ENCODE measurements around the gene FYTTD1. TPM values are rescaled to one million over a fixed set of nuclear protein-coding genes. Genes with fewer than 3 reads are reported as not detected.

Gene FYTTD1
- total and polyA plus RNA-seq, 4 donors = 12.1 to 90.2 (median 29.2) TPM

DNA sequence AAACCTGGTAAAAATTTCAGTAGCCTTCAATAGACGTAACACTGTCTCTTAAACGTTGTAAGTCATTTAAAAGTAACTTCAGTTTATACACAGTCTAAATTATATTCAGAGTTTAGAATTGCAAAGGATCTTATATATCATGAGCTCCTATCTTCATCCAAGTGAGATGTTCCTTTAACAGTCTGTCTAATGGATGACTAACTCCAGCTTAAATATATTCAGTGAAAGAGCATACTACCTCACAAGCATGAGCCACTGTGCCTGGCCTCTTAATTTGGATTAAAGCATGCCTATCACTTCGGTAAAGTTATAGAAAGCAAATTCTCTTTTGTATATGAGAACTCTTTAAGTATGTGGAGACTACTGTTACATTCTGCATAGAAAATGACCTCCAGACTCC is 7.0 kb downstream of the FYTTD1 start:
- no peaks in the 10 kb centered on the region for H3K27me3 ChIP-seq (ENCODE audit: control insufficient read depth in 3 of 3, insufficient read depth in 3 of 3, low read length in 2 of 3)
- no peak overlapping the region for H3K4me3 ChIP-seq
- H3K27ac ChIP-seq (ENCODE audit: low read depth in 1 of 2, low read length in 1 of 2) = no peak overlapping the region
- TF ChIP-seq, protein P1, sequence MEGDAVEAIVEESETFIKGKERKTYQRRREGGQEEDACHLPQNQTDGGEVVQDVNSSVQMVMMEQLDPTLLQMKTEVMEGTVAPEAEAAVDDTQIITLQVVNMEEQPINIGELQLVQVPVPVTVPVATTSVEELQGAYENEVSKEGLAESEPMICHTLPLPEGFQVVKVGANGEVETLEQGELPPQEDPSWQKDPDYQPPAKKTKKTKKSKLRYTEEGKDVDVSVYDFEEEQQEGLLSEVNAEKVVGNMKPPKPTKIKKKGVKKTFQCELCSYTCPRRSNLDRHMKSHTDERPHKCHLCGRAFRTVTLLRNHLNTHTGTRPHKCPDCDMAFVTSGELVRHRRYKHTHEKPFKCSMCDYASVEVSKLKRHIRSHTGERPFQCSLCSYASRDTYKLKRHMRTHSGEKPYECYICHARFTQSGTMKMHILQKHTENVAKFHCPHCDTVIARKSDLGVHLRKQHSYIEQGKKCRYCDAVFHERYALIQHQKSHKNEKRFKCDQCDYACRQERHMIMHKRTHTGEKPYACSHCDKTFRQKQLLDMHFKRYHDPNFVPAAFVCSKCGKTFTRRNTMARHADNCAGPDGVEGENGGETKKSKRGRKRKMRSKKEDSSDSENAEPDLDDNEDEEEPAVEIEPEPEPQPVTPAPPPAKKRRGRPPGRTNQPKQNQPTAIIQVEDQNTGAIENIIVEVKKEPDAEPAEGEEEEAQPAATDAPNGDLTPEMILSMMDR (IDR thresholded peaks at IDR 0.05; ENCODE audit: control extremely low read depth, extremely low read depth) = no peak
- peaks cover 2 to 23% (median 15%) of the 10 kb centered on the region in 4 donors for H3K36me3 ChIP-seq (ENCODE audit: control insufficient read depth in 4 of 4, insufficient read depth in 4 of 4, low read length in 4 of 4)
- WGBS, 2 donors = 78 to 85% methylated on average over 3 of the region's 3 CpGs
- peaks cover 0 to 25% (median 3%) of the 10 kb centered on the region in 5 donors for H3K4me1 ChIP-seq (ENCODE audit: control insufficient read depth in 5 of 5, insufficient read depth in 5 of 5, low read length in 5 of 5)
- H3K9ac ChIP-seq (ENCODE audit: insufficient read depth in 1 of 2, low read length in 2 of 2) = no peak overlapping the region
- ATAC-seq (ENCODE audit: insufficient read depth, low FRiP score) (no peak), DNase-seq (no peak)
- no peaks in the 10 kb centered on the region for H3K9me3 ChIP-seq (ENCODE audit: control insufficient read depth in 4 of 4, insufficient read depth in 3 of 4, low read length in 3 of 4)

DNA sequence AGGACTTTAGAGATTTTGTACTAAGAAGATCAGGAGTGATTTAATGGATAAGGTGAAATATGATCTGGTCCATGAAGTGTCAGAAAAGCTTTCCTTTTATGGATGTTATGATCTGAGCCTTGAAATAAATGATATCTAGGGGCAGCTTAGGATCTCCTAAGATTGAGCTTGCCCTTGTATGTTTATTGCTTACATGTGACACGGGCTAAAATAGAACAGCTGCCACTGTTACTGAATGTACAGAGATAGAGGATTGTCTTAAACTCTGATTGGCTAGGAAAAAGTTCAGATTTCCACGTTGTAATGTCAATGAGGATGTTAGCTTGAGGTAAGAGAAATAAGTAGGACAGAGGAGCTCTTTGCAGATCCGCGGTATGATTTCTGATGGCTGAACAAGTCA is 8.8 kb downstream of the FYTTD1 start:
- H3K4me1 ChIP-seq (ENCODE audit: control insufficient read depth in 5 of 5, insufficient read depth in 5 of 5, low read length in 5 of 5) = peaks cover 0 to 16% (median 0%) of the 10 kb centered on the region in 5 donors
- DNase-seq (no peak), ATAC-seq (ENCODE audit: insufficient read depth, low FRiP score) (no peak)
- no peak overlapping the region for H3K4me3 ChIP-seq
- no peaks in the 10 kb centered on the region for H3K9me3 ChIP-seq (ENCODE audit: control insufficient read depth in 4 of 4, insufficient read depth in 3 of 4, low read length in 3 of 4)
- 95 to 96% methylated on average over 4 of the region's 4 CpGs for WGBS, 2 donors
- TF ChIP-seq, protein P1 (IDR thresholded peaks at IDR 0.05; ENCODE audit: control extremely low read depth, extremely low read depth) = no peak
- no peak overlapping the region for H3K27ac ChIP-seq (ENCODE audit: low read depth in 1 of 2, low read length in 1 of 2)
- H3K27me3 ChIP-seq (ENCODE audit: control insufficient read depth in 3 of 3, insufficient read depth in 3 of 3, low read length in 2 of 3) = no peaks in the 10 kb centered on the region
- H3K9ac ChIP-seq (ENCODE audit: insufficient read depth in 1 of 2, low read length in 2 of 2) = no peak overlapping the region
- peaks cover 4 to 24% (median 19%) of the 10 kb centered on the region in 4 donors for H3K36me3 ChIP-seq (ENCODE audit: control insufficient read depth in 4 of 4, insufficient read depth in 4 of 4, low read length in 4 of 4)

DNA sequence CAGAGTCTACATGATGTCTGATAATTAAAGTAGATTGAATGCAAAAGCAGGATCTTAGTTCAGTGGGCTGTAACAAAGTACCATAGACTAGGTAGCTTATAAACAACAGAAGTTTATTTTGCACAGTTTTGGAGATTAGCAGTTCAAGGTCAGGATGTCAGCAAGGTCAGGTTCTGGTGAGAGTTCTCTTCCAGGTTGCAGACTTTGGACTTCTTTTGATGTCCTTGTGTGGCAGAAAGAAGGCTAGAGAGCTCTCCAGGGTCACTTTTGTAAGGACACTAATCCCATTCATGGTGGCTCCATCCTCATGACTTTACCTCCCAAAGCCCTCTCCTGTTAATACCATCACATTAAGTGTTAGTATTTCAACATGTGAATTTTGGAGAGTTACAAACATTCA is 12.1 kb downstream of the FYTTD1 start:
- H3K27me3 ChIP-seq (ENCODE audit: control insufficient read depth in 3 of 3, insufficient read depth in 3 of 3, low read length in 2 of 3) = no peaks in the 10 kb centered on the region
- TF ChIP-seq, protein P1 (IDR thresholded peaks at IDR 0.05; ENCODE audit: control extremely low read depth, extremely low read depth) = no peak
- ATAC-seq (ENCODE audit: insufficient read depth, low FRiP score) (no peak), DNase-seq (no peak)
- no peaks in the 10 kb centered on the region for H3K9me3 ChIP-seq (ENCODE audit: control insufficient read depth in 4 of 4, insufficient read depth in 3 of 4, low read length in 3 of 4)
- H3K27ac ChIP-seq (ENCODE audit: low read depth in 1 of 2, low read length in 1 of 2) = no peak overlapping the region
- peaks cover 0 to 7% (median 0%) of the 10 kb centered on the region in 5 donors for H3K4me1 ChIP-seq (ENCODE audit: control insufficient read depth in 5 of 5, insufficient read depth in 5 of 5, low read length in 5 of 5)
- no peak overlapping the region for H3K9ac ChIP-seq (ENCODE audit: insufficient read depth in 1 of 2, low read length in 2 of 2)
- peaks cover 11 to 30% (median 21%) of the 10 kb centered on the region in 4 donors for H3K36me3 ChIP-seq (ENCODE audit: control insufficient read depth in 4 of 4, insufficient read depth in 4 of 4, low read length in 4 of 4)
- no peak overlapping the region for H3K4me3 ChIP-seq

DNA sequence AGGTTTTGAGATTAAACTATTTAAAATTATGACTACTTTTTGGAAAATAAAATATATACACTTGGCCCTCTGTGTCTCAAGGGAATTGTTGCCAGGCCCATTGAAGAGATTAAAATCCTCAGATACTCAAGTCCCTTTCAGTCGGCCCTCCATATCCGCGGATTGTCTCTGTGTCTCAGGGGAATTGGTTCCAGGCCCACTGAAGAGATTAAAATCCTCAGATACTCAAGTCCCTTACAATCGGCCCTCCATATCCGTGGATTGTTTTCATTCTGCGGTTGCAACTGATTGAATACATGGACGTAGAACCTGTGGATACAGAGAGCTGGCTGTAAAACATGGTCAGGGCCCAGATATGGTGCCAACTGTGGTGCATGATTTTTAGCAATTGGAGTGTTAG is 25.6 kb downstream of the FYTTD1 start:
- no peak overlapping the region for H3K27ac ChIP-seq (ENCODE audit: low read depth in 1 of 2, low read length in 1 of 2)
- TF ChIP-seq, protein P1 (IDR thresholded peaks at IDR 0.05; ENCODE audit: control extremely low read depth, extremely low read depth) = no peak
- no peaks in the 10 kb centered on the region for H3K27me3 ChIP-seq (ENCODE audit: control insufficient read depth in 3 of 3, insufficient read depth in 3 of 3, low read length in 2 of 3)
- DNase-seq = no peak
- H3K36me3 ChIP-seq (ENCODE audit: control insufficient read depth in 4 of 4, insufficient read depth in 4 of 4, low read length in 4 of 4) = peaks cover 31 to 56% (median 38%) of the 10 kb centered on the region in 4 donors
- H3K4me1 ChIP-seq (ENCODE audit: control insufficient read depth in 5 of 5, insufficient read depth in 5 of 5, low read length in 5 of 5) = no peaks in the 10 kb centered on the region
- H3K9me3 ChIP-seq (ENCODE audit: control insufficient read depth in 4 of 4, insufficient read depth in 3 of 4, low read length in 3 of 4) = peaks cover 0 to 5% (median 0%) of the 10 kb centered on the region in 4 donors
- H3K4me3 ChIP-seq = no peak overlapping the region
- H3K9ac ChIP-seq (ENCODE audit: insufficient read depth in 1 of 2, low read length in 2 of 2) = no peak overlapping the region
- WGBS, 2 donors = 91 to 93% methylated on average over 7 of the region's 7 CpGs
- ATAC-seq (ENCODE audit: insufficient read depth, low FRiP score) = no peak

Data from lung (tissue), 12 donors.